HS-27A (cell line): ENCODE data around the gene GJA4.
A peak's percentile ranks its signal among the peaks of the same experiment; 100 is the strongest.
"Not testable (repeated sequence)": the region's sequence is repeated elsewhere in the genome, so short reads cannot be mapped to it uniquely, and the experiment has no call there.

Source experiments
- DNase-seq: peaks from one replicate; pipeline ENCODE4 v3.0.0-alpha.2; 2012; ENCODE audit warnings: low read depth, missing footprints

GJA4 gene

GRCh38 chr1:34792424-34792823 lies 375 bp upstream of the GJA4 start:
- no peak for DNase-seq

- no peak for DNase-seq
Observed at GRCh38 chr1:34794001-34794789, 1.4 kb downstream of the GJA4 start.

DNA sequence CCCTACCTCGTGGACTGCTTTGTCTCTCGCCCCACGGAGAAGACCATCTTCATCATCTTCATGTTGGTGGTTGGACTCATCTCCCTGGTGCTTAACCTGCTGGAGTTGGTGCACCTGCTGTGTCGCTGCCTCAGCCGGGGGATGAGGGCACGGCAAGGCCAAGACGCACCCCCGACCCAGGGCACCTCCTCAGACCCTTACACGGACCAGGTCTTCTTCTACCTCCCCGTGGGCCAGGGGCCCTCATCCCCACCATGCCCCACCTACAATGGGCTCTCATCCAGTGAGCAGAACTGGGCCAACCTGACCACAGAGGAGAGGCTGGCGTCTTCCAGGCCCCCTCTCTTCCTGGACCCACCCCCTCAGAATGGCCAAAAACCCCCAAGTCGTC lies 2.0 kb downstream of the GJA4 start:
- no peak for DNase-seq

DNA sequence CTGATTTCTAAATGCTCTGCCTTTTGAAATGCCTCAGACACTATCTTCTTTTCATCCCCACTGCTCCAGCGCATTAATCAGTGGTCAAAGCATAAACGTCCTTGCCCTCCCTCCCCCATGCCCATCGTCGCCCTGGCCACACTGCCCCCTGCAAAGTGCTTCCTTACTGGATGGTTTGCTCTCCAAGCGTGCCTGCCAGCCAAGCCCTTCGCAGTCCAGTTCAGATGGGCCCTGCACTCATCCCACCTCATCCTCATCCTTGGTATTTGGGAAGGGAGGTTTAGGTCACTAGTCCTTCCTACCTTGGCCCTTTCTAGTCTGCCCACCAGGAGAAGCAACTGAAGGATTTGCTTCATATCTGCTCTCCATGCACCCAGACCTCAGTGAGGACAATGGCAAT lies 3.1 kb downstream of the GJA4 start:
- no peak for DNase-seq

DNA sequence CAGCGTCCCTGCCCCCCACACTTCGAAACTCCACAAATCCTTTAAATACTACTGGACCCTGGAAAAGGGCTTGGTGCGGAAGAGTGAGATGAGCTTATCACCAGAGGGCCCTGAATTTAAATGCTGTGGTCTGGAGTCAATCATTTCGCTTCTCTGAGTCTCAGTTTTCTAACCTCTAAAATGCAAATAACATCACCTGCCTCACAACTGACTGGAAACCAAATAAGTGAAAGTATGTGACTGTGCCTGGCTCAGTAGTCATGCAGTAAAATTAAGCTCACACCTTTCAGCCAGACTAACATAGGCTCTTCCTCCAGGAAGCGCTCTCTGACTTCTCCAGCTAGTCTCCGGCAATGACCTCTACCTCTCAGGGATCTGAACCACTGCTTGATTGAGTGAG lies 4.2 kb downstream of the GJA4 start:
- DNase-seq: no peak

DNA sequence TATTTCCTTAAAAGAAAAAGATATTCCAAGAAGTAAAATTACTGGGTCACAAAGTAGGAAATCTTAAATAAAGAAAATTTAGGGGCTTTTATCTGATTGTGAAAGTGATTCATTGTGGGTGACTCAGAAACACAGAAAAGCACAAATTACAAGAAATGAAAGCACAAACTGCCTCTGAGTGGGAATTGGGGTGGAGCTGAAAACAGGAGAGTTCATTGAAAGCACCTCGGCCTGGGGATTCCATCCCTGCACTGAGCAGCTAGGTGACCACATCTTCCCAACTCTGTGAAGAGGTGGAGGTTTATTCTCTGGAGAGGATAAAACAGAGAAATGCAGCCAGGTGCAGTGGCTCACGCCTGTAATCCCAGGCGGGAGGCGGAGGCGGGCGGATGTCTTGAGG lies 7.4 kb downstream of the GJA4 start:
- DNase-seq: no peak

GRCh38 chr1:34803770-34804169 lies 11.0 kb downstream of the GJA4 start:
- no peak for DNase-seq

DNA sequence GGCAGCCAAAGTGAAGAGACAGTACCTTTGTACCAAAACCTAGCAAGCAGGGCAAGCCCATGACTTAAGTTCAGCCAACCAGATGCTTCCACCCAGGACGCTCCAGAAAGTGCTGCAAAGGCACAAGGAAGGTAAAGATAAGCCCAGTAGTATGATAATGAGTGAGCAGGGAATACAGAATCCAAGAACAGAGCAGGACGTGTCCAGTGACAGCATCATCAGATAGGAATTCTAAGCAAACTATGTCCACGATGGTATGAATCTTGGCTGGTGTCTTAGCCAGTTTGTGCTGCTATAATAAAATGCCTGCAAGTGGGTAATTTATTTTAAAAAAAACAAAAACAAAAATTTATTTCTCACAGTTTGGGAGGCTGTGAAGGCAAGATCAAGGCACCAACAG lies 13.6 kb downstream of the GJA4 start:
- DNase-seq: peak; percentile 26

- DNase-seq: no peak
Observed at GRCh38 chr1:34808051-34808810, 15.4 kb downstream of the GJA4 start.

- not testable (repeated sequence) for DNase-seq
Observed at GRCh38 chr1:34810781-34811180, 18.0 kb downstream of the GJA4 start.

DNA sequence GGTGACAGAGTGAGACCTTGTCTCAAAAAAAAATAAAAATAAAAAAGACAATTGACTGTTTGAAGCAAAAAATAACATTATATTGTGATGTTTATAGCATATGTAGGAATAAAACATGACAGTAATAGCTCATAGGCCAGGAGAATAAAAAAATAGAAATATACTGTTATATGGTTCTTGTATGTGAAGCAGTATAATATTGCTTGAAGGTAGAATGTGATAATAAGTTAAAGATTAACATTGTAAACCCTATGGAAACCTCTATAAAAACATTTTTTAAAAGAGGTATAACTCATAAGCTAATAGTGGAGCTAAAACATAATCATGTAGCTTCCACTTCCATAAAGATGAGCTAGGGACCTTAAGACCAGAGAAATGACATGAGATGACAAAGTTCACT lies 23.5 kb downstream of the GJA4 start:
- DNase-seq: no peak

- DNase-seq: no peak
Observed at GRCh38 chr1:34816778-34817177, 24.0 kb downstream of the GJA4 start.

DNA sequence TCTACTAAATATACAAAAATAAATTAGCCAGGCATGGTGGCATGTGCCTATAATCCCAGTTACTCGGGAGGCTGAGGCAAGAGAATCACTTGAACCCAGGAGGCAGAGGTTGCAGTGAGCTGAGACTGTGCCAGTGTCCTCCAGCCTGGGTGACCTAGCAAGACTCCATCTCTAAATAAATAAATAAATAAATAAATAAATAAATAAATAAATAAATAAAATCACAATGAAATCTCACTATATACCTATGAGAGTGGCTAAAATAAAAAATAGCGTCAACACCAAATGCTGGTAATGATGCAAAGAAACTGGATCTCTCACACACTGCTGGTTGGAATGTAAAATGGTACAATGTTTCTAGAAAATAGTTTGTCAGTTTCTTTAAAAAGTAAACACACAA lies 26.1 kb downstream of the GJA4 start:
- DNase-seq: not testable (repeated sequence)

GRCh38 chr1:34822202-34822601 lies 29.4 kb downstream of the GJA4 start:
- DNase-seq: no peak

- DNase-seq: no peak
Observed at GRCh38 chr1:34824817-34825454, 32.1 kb downstream of the GJA4 start.

DNA sequence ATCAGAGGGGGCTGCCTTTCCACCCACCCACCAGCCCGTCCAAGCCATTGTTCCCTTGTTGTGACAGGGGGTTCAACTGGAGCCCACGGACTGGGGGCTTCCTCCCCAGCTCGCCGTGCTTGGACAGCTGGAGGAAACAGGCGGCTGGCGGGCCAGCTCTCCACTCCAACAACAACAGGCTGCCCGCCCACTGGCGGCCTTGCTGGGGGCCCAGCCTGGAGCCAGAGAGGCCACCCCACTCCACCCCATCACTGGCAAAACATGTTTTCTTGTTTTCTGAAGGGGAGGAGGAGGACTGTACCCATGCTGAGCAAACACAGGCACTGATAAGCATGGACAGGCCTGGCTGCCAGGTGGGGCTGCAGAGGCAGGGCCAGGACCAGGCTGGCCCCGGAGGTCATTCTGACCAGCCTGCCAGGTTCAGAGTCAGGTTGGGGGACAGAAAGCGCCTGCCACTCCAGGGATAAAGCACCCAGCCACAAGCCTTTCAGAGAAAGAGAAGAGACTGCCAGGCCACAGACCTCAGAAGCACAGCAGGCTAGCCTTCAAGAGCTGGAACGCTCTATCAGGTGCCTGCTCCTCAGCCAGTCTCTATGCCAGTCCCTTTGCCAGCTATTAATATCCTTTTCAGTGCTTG lies 32.8 kb downstream of the GJA4 start:
- no peak for DNase-seq

GRCh38 chr1:34827341-34827941 lies 34.6 kb downstream of the GJA4 start:
- DNase-seq: no peak

DNA sequence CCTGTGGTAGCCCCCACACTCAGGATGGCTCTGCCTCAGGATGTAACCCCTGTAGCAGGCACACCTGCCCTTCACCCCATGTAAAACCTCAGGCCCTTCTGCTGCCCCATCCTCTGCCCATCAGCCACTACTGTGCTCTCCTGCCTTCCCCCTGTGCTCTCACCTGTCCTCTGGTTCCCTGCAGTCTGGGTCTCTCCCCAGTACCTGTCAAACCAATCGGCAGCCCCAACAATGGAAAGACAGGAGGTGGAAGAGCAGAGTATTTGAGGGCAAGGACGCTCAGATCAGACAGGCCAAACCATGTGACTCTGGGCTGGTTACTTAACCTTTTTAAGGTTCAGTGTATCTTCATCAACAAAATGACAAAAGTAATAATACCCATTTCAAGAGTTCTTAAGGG lies 35.8 kb downstream of the GJA4 start:
- DNase-seq: no peak

- no peak for DNase-seq
Observed at GRCh38 chr1:34829250-34829649, 36.5 kb downstream of the GJA4 start.

DNA sequence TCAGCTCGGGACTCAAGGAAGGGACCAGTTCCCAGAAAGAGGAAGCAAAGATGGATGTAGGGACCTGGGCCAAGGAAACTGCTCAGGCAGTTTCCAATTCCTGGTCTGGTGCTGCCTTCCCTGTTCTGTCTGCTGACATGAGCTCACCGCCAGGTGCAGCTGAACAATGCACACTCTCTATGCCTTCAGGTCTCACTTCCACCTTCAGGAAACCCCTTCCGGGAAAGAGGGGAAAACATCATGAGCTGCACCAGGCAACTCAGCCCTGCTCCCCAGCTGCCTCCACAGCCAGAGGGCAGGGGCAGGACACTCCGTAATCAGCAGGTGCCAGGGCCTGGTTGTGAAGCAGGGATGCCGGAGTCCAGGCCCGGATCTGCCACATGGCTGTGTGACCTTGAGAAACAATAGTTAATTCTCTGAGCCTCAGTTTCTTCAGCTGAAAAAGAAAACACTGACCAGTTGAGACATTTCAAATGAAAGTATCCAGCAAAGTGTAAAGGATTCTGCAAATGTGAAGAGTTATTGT lies 39.0 kb downstream of the GJA4 start:
- no peak for DNase-seq

GRCh38 chr1:34833711-34834110 lies 40.9 kb downstream of the GJA4 start:
- DNase-seq: no peak
